HepG2 (cell line): ENCODE measurements around the gene MAPK4. TPM values are rescaled to one million over a fixed set of nuclear protein-coding genes. Genes with fewer than 3 reads are reported as not detected.

ENCODE experiments used
- ATAC-seq: fragments of 200-7000 bp; cut with Tn5 transposase; 3 replicates; pipeline ENCODE4 v1.9.1; 2020; ENCODE audit warnings: mild to moderate bottlenecking, moderate library complexity
- BruUV-seq: library from RNA; stranded (reverse); fragments of 400-500 nt; replicated peaks from 2 replicates; lab custom pipeline; 2021; lab: Mats Ljungman, UMichigan
- CTCF ChIA-PET: fragments of 300-600 bp; formaldehyde crosslinking; extraction: SDS; loops from one replicate; lab custom pipeline; 2021; ENCODE audit warnings: low total read pairs, inconsistent platforms, low intra/inter-chr PET ratio; lab: Yijun Ruan, JAX
- POLR2A ChIA-PET: fragments of 350-600 bp; sonication (Branson Sonifier 250); formaldehyde crosslinking; loops from one replicate; lab custom pipeline; 2020; ENCODE audit warnings: antibody characterized with exemption, inconsistent platforms; lab: Yijun Ruan, JAX
- DNase-seq: peaks from one replicate; pipeline ENCODE4 v3.0.0-alpha.2; 2015; ENCODE audit warnings: low spot score
- FAIRE-seq: peaks from 3 replicates; lab custom pipeline; 2011; peaks lifted over from hg19 to GRCh38; lab: Jason Lieb, UNC
- H2AFZ ChIP-seq: one replicate; pipeline ENCODE4 v1.6.1; 2011; ENCODE audit warnings: low read length, inconsistent platforms
- H3K27ac ChIP-seq: fragments of 300-600 bp; 3 replicates; pipeline ENCODE4 v1.8.0; 2011; ENCODE audit warnings: mixed run types, mild to moderate bottlenecking, mixed read lengths, low read length, inconsistent platforms; ENCODE audit not compliant: insufficient read depth; ENCODE audit errors: extremely low read length
- H3K27me3 ChIP-seq, 2 experiments: fragments of 200-600 bp in 1 of 2; 2 replicates in 1 of 2; 3 replicates in 1 of 2; pipeline versions ENCODE4 v1.6.0 to v1.8.0; 2011; ENCODE audit warnings: low read length in 2 of 2, mild to moderate bottlenecking in 2 of 2, moderate library complexity in 2 of 2, inconsistent platforms in 1 of 2; ENCODE audit not compliant: insufficient read depth in 2 of 2, control insufficient read depth in 1 of 2
- H3K36me3 ChIP-seq, 2 experiments: fragments of 200-600 bp in 1 of 2; replicated peaks in 1 of 2; 2 replicates in 1 of 2; 3 replicates in 1 of 2; pipeline versions ENCODE4 v1.5.1 to v1.8.0; 2011; ENCODE audit warnings: low read length in 2 of 2, inconsistent platforms in 1 of 2; ENCODE audit not compliant: insufficient read depth in 2 of 2, control insufficient read depth in 1 of 2
- H3K4me1 ChIP-seq: 2 replicates; pipeline ENCODE4 v1.5.1; 2012; ENCODE audit warnings: low read length, inconsistent platforms; ENCODE audit not compliant: insufficient read depth
- H3K4me2 ChIP-seq: 2 replicates; pipeline ENCODE4 v1.6.0; 2011; ENCODE audit warnings: low read depth, low read length, inconsistent platforms
- H3K4me3 ChIP-seq, 3 experiments: fragments of 200-600 bp in 1 of 3; sonication (generic), shearing (Covaris generic) in 1 of 3; replicated peaks in 1 of 3; 2 replicates each; pipeline ENCODE4 v1.5.1; 2011 to 2016; ENCODE audit warnings: low read length in 3 of 3, inconsistent platforms in 2 of 3, low read depth in 2 of 3, mild to moderate bottlenecking in 2 of 3, control low read depth in 1 of 3, mixed read lengths in 1 of 3; ENCODE audit not compliant: insufficient read depth in 1 of 3
- H3K79me2 ChIP-seq: one replicate; pipeline ENCODE4 v1.6.1; 2011; ENCODE audit warnings: low read length, inconsistent platforms; ENCODE audit not compliant: insufficient read depth
- H3K9ac ChIP-seq: 2 replicates; pipeline ENCODE4 v1.6.0; 2011; ENCODE audit warnings: mild to moderate bottlenecking, low read depth, low read length, inconsistent platforms; ENCODE audit not compliant: insufficient read depth
- H3K9me3 ChIP-seq: 2 replicates; pipeline ENCODE4 v1.5.1; 2012; ENCODE audit warnings: mild to moderate bottlenecking, low read length
- H4K20me1 ChIP-seq: 2 replicates; pipeline ENCODE4 v1.6.0; 2011; ENCODE audit warnings: inconsistent platforms, mild to moderate bottlenecking, low read length, moderate library complexity; ENCODE audit not compliant: insufficient read depth
- BATF2 ChIP-seq: sonication (generic); formaldehyde crosslinking; IDR thresholded peaks from 2 replicates; pipeline ENCODE4 v1.8.0; 2022; ENCODE audit warnings: mild to moderate bottlenecking, missing genetic modification reagents, moderate library complexity
- CEBPB ChIP-seq: IDR thresholded peaks from 2 replicates; pipeline ENCODE4 v1.6.1; 2011; ENCODE audit warnings: low read depth, low read length, improper control_type of control experiment, borderline replicate concordance
- FOXO4 ChIP-seq: sonication (generic); formaldehyde crosslinking; conservative IDR thresholded peaks from 2 replicates; pipeline ENCODE4 v1.8.1; 2023; ENCODE audit warnings: missing genetic modification reagents
- KMT2B ChIP-seq: IDR thresholded peaks from 2 replicates; pipeline ENCODE4 v1.6.1; 2016; ENCODE audit warnings: missing genetic modification reagents, missing compliant biosample characterization
- NONO ChIP-seq, 2 experiments: fragments of 450-650 bp in 1 of 2; sonication (generic) in 1 of 2; formaldehyde crosslinking in 1 of 2; IDR thresholded peaks in 1 of 2; conservative IDR thresholded peaks in 1 of 2; 2 replicates each; pipeline versions ENCODE4 v1.6.1 to v1.8.0; 2017 to 2022; ENCODE audit warnings: mild to moderate bottlenecking in 1 of 2, missing genetic modification reagents in 1 of 2, moderate library complexity in 1 of 2
- SOX5 ChIP-seq: IDR thresholded peaks from 2 replicates; pipeline ENCODE4 v1.6.1; 2016; ENCODE audit warnings: borderline replicate concordance
- ZNF512 ChIP-seq: sonication (generic); formaldehyde crosslinking; IDR thresholded peaks from 2 replicates; pipeline ENCODE4 v1.4.0; 2020; ENCODE audit warnings: mild to moderate bottlenecking, missing genetic modification reagents
- WGBS: methylation state at CpG from one replicate; pipeline ENCODE4 v1.1.6; 2017; ENCODE audit warnings: low lambda C conversion rate; 5-methylcytosine and 5-hydroxymethylcytosine counted together
- in situ Hi-C: cut with HindIII; loops from 2 replicates; pipeline ENCODE4 v1.10.0; 2017; ENCODE audit warnings: low pct_unique_long_range_greater_than_20kb; ENCODE audit not compliant: extremely low pct_ligation_motif_present
- intact Hi-C: fragments of 100-400 bp; cut with micrococcal nuclease; formaldehyde crosslinking; loops from one replicate; pipeline ENCODE4 v1.10.0; 2022; ENCODE audit not compliant: unreplicated experiment
- polyA plus RNA-seq, 8 experiments: library from polyadenylated mRNA; depleted of rRNA in 3 of 8; stranded (reverse) in 7 of 8; unstranded in 1 of 8; fragments of >200 nt; fragmentation: Illumina TruSeq in 4 of 8; extraction: Trizol in 4 of 8; gene quantifications; 2 replicates each; pipeline versions ENCODE4 v1.2.1 to v1.2.3, GENCODE V29; 2011 to 2016; ENCODE audit warnings: low read depth in 4 of 8, missing spikeins in 1 of 8, mixed read lengths in 1 of 8; ENCODE audit not compliant: insufficient read depth in 1 of 8
- total RNA-seq, 5 experiments: library from RNA; depleted of rRNA; stranded (reverse); fragments of >200 nt; fragmentation: Illumina TruSeq; extraction: Trizol; gene quantifications; 2 replicates each; pipeline ENCODE4 v1.2.3, GENCODE V29; 2016; ENCODE audit warnings: low read depth in 1 of 5
- TF ChIP-seq, protein P1 (sequence below): sonication (generic); formaldehyde crosslinking; IDR thresholded peaks from 2 replicates; pipeline ENCODE4 v1.4.0; 2020; ENCODE audit warnings: missing genetic modification reagents
- TF ChIP-seq, protein P2 (sequence below): sonication (generic); formaldehyde crosslinking; IDR thresholded peaks from 2 replicates; pipeline ENCODE4 v1.4.0; 2020; ENCODE audit warnings: missing genetic modification reagents
- TF ChIP-seq, protein P3 (sequence below): IDR thresholded peaks from 2 replicates; pipeline ENCODE4 v1.6.1; 2016; ENCODE audit warnings: low read depth

Gene MAPK4
- total and polyA plus RNA-seq, 2 of the 13 experiments (the other 11 are each of a cell fraction or from before 2014, with no cell fraction given): not detected

DNA sequence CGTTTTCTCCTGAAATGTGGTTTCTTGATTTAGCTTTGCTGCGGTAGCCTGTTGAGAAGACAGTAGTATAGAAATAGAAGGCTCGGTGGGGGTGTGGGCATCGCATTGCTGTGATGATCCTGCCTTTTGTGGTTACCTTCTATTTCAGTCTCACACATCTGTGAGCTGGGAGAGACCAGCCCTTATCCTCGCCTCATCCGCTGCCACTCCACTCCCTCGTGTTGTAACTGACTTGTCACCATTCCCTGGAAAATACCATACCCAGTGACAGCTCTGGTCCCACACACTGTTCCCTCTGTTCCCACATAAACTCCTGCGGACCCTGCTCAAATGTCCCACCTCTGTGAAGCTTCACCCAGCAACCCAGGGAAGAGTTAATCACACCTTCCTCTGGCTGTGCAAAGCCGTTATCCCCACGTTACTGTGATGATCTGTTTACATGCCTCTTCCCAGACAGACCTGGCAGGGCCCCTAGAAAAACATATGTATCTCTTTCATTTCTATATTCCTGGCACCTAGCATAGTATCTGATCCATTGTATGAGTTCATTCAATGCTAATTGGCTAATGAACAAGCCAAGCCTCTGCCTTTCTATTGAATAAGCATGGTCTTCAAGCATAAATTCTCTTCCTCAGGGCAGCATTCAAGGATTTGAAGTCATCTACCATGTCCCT is 114.6 kb downstream of the MAPK4 start:
- intact Hi-C loops: no loop called here
- no peak for TF ChIP-seq FOXO4
- TF ChIP-seq NONO (IDR thresholded peaks at IDR 0.05): no peak
- no peak for TF ChIP-seq NONO (CRISPR knock-in tag; conservative IDR thresholded peaks at IDR 0.05)
- TF ChIP-seq, protein P1, sequence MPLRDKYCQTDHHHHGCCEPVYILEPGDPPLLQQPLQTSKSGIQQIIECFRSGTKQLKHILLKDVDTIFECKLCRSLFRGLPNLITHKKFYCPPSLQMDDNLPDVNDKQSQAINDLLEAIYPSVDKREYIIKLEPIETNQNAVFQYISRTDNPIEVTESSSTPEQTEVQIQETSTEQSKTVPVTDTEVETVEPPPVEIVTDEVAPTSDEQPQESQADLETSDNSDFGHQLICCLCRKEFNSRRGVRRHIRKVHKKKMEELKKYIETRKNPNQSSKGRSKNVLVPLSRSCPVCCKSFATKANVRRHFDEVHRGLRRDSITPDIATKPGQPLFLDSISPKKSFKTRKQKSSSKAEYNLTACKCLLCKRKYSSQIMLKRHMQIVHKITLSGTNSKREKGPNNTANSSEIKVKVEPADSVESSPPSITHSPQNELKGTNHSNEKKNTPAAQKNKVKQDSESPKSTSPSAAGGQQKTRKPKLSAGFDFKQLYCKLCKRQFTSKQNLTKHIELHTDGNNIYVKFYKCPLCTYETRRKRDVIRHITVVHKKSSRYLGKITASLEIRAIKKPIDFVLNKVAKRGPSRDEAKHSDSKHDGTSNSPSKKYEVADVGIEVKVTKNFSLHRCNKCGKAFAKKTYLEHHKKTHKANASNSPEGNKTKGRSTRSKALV: no peak
- no peak for TF ChIP-seq KMT2B (CRISPR knock-in tag)
- TF ChIP-seq BATF2 (CRISPR knock-in tag): no peak
- TF ChIP-seq ZNF512 (CRISPR knock-in tag): no peak
- TF ChIP-seq SOX5 (CRISPR knock-in tag): no peak
- TF ChIP-seq, protein P2, sequence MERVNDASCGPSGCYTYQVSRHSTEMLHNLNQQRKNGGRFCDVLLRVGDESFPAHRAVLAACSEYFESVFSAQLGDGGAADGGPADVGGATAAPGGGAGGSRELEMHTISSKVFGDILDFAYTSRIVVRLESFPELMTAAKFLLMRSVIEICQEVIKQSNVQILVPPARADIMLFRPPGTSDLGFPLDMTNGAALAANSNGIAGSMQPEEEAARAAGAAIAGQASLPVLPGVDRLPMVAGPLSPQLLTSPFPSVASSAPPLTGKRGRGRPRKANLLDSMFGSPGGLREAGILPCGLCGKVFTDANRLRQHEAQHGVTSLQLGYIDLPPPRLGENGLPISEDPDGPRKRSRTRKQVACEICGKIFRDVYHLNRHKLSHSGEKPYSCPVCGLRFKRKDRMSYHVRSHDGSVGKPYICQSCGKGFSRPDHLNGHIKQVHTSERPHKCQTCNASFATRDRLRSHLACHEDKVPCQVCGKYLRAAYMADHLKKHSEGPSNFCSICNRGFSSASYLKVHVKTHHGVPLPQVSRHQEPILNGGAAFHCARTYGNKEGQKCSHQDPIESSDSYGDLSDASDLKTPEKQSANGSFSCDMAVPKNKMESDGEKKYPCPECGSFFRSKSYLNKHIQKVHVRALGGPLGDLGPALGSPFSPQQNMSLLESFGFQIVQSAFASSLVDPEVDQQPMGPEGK: no peak
- TF ChIP-seq CEBPB: no peak
- TF ChIP-seq, protein P3, sequence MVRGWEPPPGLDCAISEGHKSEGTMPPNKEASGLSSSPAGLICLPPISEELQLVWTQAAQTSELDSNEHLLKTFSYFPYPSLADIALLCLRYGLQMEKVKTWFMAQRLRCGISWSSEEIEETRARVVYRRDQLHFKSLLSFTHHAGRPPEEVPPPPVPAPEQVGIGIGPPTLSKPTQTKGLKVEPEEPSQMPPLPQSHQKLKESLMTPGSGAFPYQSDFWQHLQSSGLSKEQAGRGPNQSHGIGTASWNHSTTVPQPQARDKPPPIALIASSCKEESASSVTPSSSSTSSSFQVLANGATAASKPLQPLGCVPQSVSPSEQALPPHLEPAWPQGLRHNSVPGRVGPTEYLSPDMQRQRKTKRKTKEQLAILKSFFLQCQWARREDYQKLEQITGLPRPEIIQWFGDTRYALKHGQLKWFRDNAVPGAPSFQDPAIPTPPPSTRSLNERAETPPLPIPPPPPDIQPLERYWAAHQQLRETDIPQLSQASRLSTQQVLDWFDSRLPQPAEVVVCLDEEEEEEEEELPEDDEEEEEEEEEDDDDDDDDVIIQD (CRISPR knock-in tag): no peak

More for the DNA sequence above, 114.6 kb downstream of the MAPK4 start:
- Histone ChIP-seq H2AFZ (no peak overlapping the region), H3K9ac (no peak overlapping the region), H4K20me1 (no peaks in the 10 kb centered on the region), H3K4me2 (no peak overlapping the region), H3K79me2 (no peaks in the 10 kb centered on the region), H3K27ac (no peak overlapping the region), H3K4me3 (no peak overlapping the region), H3K36me3 (no peaks in the 10 kb centered on the region), H3K9me3 (no peaks in the 10 kb centered on the region), H3K27me3 (no peaks in the 10 kb centered on the region; a peak in 1 of 5 replicates), H3K4me1 (no peaks in the 10 kb centered on the region)
- no peak for FAIRE-seq
- ATAC-seq: no peak
- 53% methylated on average over 10 of the region's 10 CpGs for whole genome bisulfite sequencing
- in situ Hi-C loops: no loop called here
- POLR2A ChIA-PET: no interaction called here
- BruUV-seq: no TSS peak
- CTCF ChIA-PET: no interaction called here
- DNase-seq: no peak
